IMR-90 (cell line): ENCODE results near the gene KRTAP5-4. TPM values are rescaled to one million over a fixed set of nuclear protein-coding genes. Genes with fewer than 3 reads are reported as not detected.
A peak's percentile ranks its signal among the peaks of the same experiment; 100 is the strongest.

Experiments used
- ATAC-seq: fragments of 200-7000 bp; cut with Tn5 transposase; 2 replicates; pipeline ENCODE4 v1.9.1; 2020; ENCODE audit warnings: low read depth, mild to moderate bottlenecking, moderate library complexity
- BruUV-seq: library from RNA; stranded (reverse); fragments of 400-500 nt; replicated peaks from 2 replicates; lab custom pipeline; 2021; lab: Mats Ljungman, UMichigan
- CTCF ChIA-PET: fragments of 300-600 bp; formaldehyde crosslinking; extraction: SDS; loops from one replicate; lab custom pipeline; 2021; ENCODE audit warnings: antibody characterized with exemption; lab: Yijun Ruan, JAX
- POLR2A ChIA-PET: fragments of 300-600 bp; sonication (Branson Sonifier 250); formaldehyde crosslinking; loops from one replicate; lab custom pipeline; 2022; ENCODE audit warnings: antibody characterized with exemption; ENCODE audit not compliant: unreplicated experiment; lab: Charles Lee
- DNase-seq: peaks from one replicate; pipeline ENCODE4 v3.0.0; 2013
- H2AFZ ChIP-seq: replicated peaks from 2 replicates; pipeline ENCODE3; 2013; ENCODE audit warnings: low read length, mild to moderate bottlenecking; ENCODE audit not compliant: poor library complexity
- H2AK5ac ChIP-seq: 2 replicates; pipeline ENCODE4 v1.6.1; 2013; ENCODE audit warnings: low read depth, low read length, inconsistent platforms
- H2AK9ac ChIP-seq: replicated peaks from 2 replicates; pipeline ENCODE3; 2013; ENCODE audit warnings: mild to moderate bottlenecking, low read depth, low read length, moderate library complexity; ENCODE audit not compliant: poor library complexity
- H2BK120ac ChIP-seq: 2 replicates; pipeline ENCODE4 v1.6.1; 2013; ENCODE audit warnings: low read depth, low read length, inconsistent platforms
- H2BK15ac ChIP-seq: 3 replicates; pipeline ENCODE4 v1.6.1; 2013; ENCODE audit warnings: low read depth, low read length, inconsistent platforms
- H2BK20ac ChIP-seq: 2 replicates; pipeline ENCODE4 v1.6.1; 2013; ENCODE audit warnings: low read depth, mild to moderate bottlenecking, inconsistent platforms, low read length, moderate library complexity
- H2BK5ac ChIP-seq: 2 replicates; pipeline ENCODE4 v1.6.1; 2013; ENCODE audit warnings: mild to moderate bottlenecking, low read depth, low read length, inconsistent platforms; ENCODE audit not compliant: poor library complexity, severe bottlenecking
- H3K14ac ChIP-seq: replicated peaks from 2 replicates; pipeline ENCODE4 v1.6.1; 2013; ENCODE audit warnings: low read depth, low read length, inconsistent platforms
- H3K18ac ChIP-seq: 2 replicates; pipeline ENCODE4 v1.6.1; 2013; ENCODE audit warnings: low read depth, low read length, control low read depth
- H3K23ac ChIP-seq: 2 replicates; pipeline ENCODE4 v1.6.1; 2013; ENCODE audit warnings: low read depth, low read length, inconsistent platforms
- H3K27ac ChIP-seq: 2 replicates; pipeline ENCODE4 v1.5.1; 2013; ENCODE audit warnings: mild to moderate bottlenecking, control low read depth, low read length; ENCODE audit not compliant: insufficient read depth
- H3K27me3 ChIP-seq: 2 replicates; pipeline ENCODE4 v1.6.1; 2013; ENCODE audit warnings: low read length; ENCODE audit not compliant: control insufficient read depth, insufficient read depth
- H3K36me3 ChIP-seq: 2 replicates; pipeline ENCODE4 v1.6.1; 2013; ENCODE audit warnings: low read length, mixed read lengths; ENCODE audit not compliant: control insufficient read depth, insufficient read depth
- H3K4ac ChIP-seq: 2 replicates; pipeline ENCODE4 v1.6.1; 2013; ENCODE audit warnings: low read depth, low read length, inconsistent platforms
- H3K4me1 ChIP-seq: 2 replicates; pipeline ENCODE4 v1.6.1; 2013; ENCODE audit warnings: low read length, mixed read lengths; ENCODE audit not compliant: control insufficient read depth, insufficient read depth
- H3K4me2 ChIP-seq: 2 replicates; pipeline ENCODE4 v1.6.1; 2013; ENCODE audit warnings: low read depth, mild to moderate bottlenecking, control low read depth, low read length, moderate library complexity
- H3K4me3 ChIP-seq: 2 replicates; pipeline ENCODE4 v1.5.1; 2013; ENCODE audit warnings: low read depth, mild to moderate bottlenecking, control low read depth, low read length, moderate library complexity; ENCODE audit not compliant: insufficient read depth
- H3K56ac ChIP-seq: 2 replicates; pipeline ENCODE4 v1.6.1; 2013; ENCODE audit warnings: low read length, inconsistent platforms; ENCODE audit not compliant: insufficient read depth; ENCODE audit errors: extremely low read depth
- H3K79me1 ChIP-seq, 2 experiments: 2 replicates each; pipeline ENCODE4 v1.6.1; 2013; ENCODE audit warnings: low read length in 2 of 2, inconsistent platforms in 1 of 2, low read depth in 1 of 2
- H3K9ac ChIP-seq: 2 replicates; pipeline ENCODE4 v1.6.1; 2013; ENCODE audit warnings: low read depth, low read length, control low read depth
- H3K9me1 ChIP-seq: 2 replicates; pipeline ENCODE4 v1.6.1; 2013; ENCODE audit warnings: low read length, inconsistent platforms; ENCODE audit not compliant: insufficient read depth
- H3K9me3 ChIP-seq: 2 replicates; pipeline ENCODE4 v1.6.1; 2013; ENCODE audit warnings: low read length; ENCODE audit not compliant: control insufficient read depth, insufficient read depth
- H4K20me1 ChIP-seq: 2 replicates; pipeline ENCODE4 v1.6.1; 2013; ENCODE audit warnings: low read length, inconsistent platforms; ENCODE audit not compliant: insufficient read depth
- H4K5ac ChIP-seq: 2 replicates; pipeline ENCODE4 v1.6.1; 2013; ENCODE audit warnings: mild to moderate bottlenecking, low read depth, low read length, control low read depth
- H4K8ac ChIP-seq, 2 experiments: 2 replicates each; pipeline ENCODE4 v1.6.1; 2013; ENCODE audit warnings: low read depth in 2 of 2, low read length in 2 of 2, control low read depth in 1 of 2, inconsistent platforms in 1 of 2
- H4K91ac ChIP-seq: 2 replicates; pipeline ENCODE4 v1.6.1; 2013; ENCODE audit warnings: low read depth, low read length, inconsistent platforms; ENCODE audit not compliant: insufficient read depth
- BHLHE40 ChIP-seq: fragments of 150-350 bp; IDR thresholded peaks from 2 replicates; pipeline ENCODE4 v1.6.1; 2016; ENCODE audit warnings: mild to moderate bottlenecking, low read depth, low read length
- CEBPB ChIP-seq: IDR thresholded peaks from 2 replicates; pipeline ENCODE4 v1.6.1; 2012; ENCODE audit warnings: low read depth, low read length, improper control_type of control experiment
- CHD1 ChIP-seq: IDR thresholded peaks from 2 replicates; pipeline ENCODE4 v1.6.1; 2012; ENCODE audit warnings: low read depth, low read length, improper control_type of control experiment
- FOS ChIP-seq: fragments of 150-350 bp; IDR thresholded peaks from 2 replicates; pipeline ENCODE4 v1.6.1; 2016; ENCODE audit warnings: low read depth, low read length
- MAFK ChIP-seq: IDR thresholded peaks from 2 replicates; pipeline ENCODE4 v1.6.1; 2012; ENCODE audit warnings: low read depth, low read length, improper control_type of control experiment
- MAZ ChIP-seq: IDR thresholded peaks from 2 replicates; pipeline ENCODE4 v1.6.1; 2012; ENCODE audit warnings: low read depth, mild to moderate bottlenecking, low read length, improper control_type of control experiment, moderate library complexity, borderline replicate concordance
- MXI1 ChIP-seq: IDR thresholded peaks from 2 replicates; pipeline ENCODE4 v1.6.1; 2012; ENCODE audit warnings: low read depth, mild to moderate bottlenecking, low read length, moderate library complexity, borderline replicate concordance
- NFE2L2 ChIP-seq: fragments of 150-350 bp; IDR thresholded peaks from 2 replicates; pipeline ENCODE4 v1.6.1; 2016; ENCODE audit warnings: low read depth, mild to moderate bottlenecking, low read length
- POLR2A ChIP-seq: IDR thresholded peaks from 2 replicates; pipeline ENCODE4 v1.6.1; 2012; ENCODE audit warnings: mild to moderate bottlenecking, low read depth, low read length
- RAD21 ChIP-seq: IDR thresholded peaks from 2 replicates; pipeline ENCODE4 v1.6.1; 2012; ENCODE audit warnings: low read length, improper control_type of control experiment
- RCOR1 ChIP-seq: IDR thresholded peaks from 2 replicates; pipeline ENCODE4 v1.6.1; 2012; ENCODE audit warnings: mild to moderate bottlenecking, low read length, improper control_type of control experiment; ENCODE audit not compliant: insufficient replicate concordance
- RFX5 ChIP-seq: IDR thresholded peaks from 2 replicates; pipeline ENCODE4 v1.8.0; 2012; ENCODE audit warnings: low read depth, mild to moderate bottlenecking, low read length, moderate library complexity
- SMC3 ChIP-seq: fragments of 150-350 bp; IDR thresholded peaks from 2 replicates; pipeline ENCODE4 v1.6.1; 2016; ENCODE audit warnings: low read depth, mild to moderate bottlenecking, antibody characterized with exemption, low read length, moderate library complexity
- WGBS, 2 experiments: methylation state at CpG; one replicate each; pipeline versions ENCODE4 v1.1.5 to v1.1.7; 2013; ENCODE audit warnings: missing lambda C conversion rate in 2 of 2; ENCODE audit not compliant: insufficient read length in 1 of 2; ENCODE audit errors: extremely low coverage in 2 of 2; 5-methylcytosine and 5-hydroxymethylcytosine counted together
- dilution Hi-C: fragments of 300-500 bp; cut with HindIII; formaldehyde crosslinking; loops from one replicate; pipeline ENCODE4 v1.14.3; 2018; ENCODE audit warnings: low sequenced_read_pairs; ENCODE audit not compliant: unreplicated experiment
- in situ Hi-C: fragments of 300-500 bp; cut with MboI; formaldehyde crosslinking; loops from 3 replicates; pipeline ENCODE4 v1.14.3; 2019; ENCODE audit warnings: low sequenced_read_pairs, inconsistent platforms, mixed read lengths
- intact Hi-C: fragments of 100-400 bp; cut with micrococcal nuclease; formaldehyde crosslinking; loops from 2 replicates; pipeline ENCODE4 v1.10.0; 2022
- polyA plus RNA-seq, 3 experiments: library from polyadenylated mRNA; depleted of rRNA; stranded (reverse); fragments of >200 nt; gene quantifications; 2 replicates each; pipeline ENCODE4 v1.2.3, GENCODE V29; 2012; ENCODE audit warnings: low replicate concordance in 1 of 3
- total RNA-seq: library from RNA; depleted of rRNA; stranded (reverse); fragments of >200 nt; gene quantifications from 2 replicates; pipeline ENCODE4 v1.2.3, GENCODE V29; 2012
- TF ChIP-seq, protein P1 (sequence below): conservative IDR thresholded peaks from 2 replicates; pipeline ENCODE4 v1.5.1; 2012; ENCODE audit warnings: mild to moderate bottlenecking, low read depth, low read length, improper control_type of control experiment
- TF ChIP-seq, protein P2 (sequence below): fragments of 150-350 bp; IDR thresholded peaks from 2 replicates; pipeline ENCODE4 v1.6.1; 2016; ENCODE audit warnings: low read depth, mild to moderate bottlenecking, low read length, moderate library complexity, borderline replicate concordance
- TF ChIP-seq, protein P3 (sequence below): fragments of 150-350 bp; IDR thresholded peaks from 2 replicates; pipeline ENCODE4 v1.6.1; 2017; ENCODE audit warnings: mild to moderate bottlenecking, antibody characterized with exemption, low read length, low read depth

The KRTAP5-4 gene
- total and polyA plus RNA-seq, 2 of the 4 experiments (the other 2 are of a cell fraction), result not detected

GRCh38 chr11:1619449-1619848 lies 2.5 kb downstream of the KRTAP5-4 start:
- POLR2A ChIA-PET, result no interaction called here
- no peak overlapping the region for H3K18ac ChIP-seq

More at GRCh38 chr11:1619449-1619848, 2.5 kb downstream of the KRTAP5-4 start:
- no peak overlapping the region for H3K56ac ChIP-seq
- peak; percentile 15 for DNase-seq
- H4K5ac ChIP-seq, result no peak overlapping the region
- in situ Hi-C loops, result no loop called here
- no peak overlapping the region for H3K4ac ChIP-seq
- WGBS, 2 experiments, result no CpG with 5 or more reads among the region's 10 CpGs
- no peak overlapping the region for H2AFZ ChIP-seq
- no peak overlapping the region for H2AK5ac ChIP-seq
- no peak overlapping the region for H4K8ac ChIP-seq
- no TSS peak for BruUV-seq
- H3K23ac ChIP-seq, result no peak overlapping the region
- H3K4me2 ChIP-seq, result no peak overlapping the region
- no peak overlapping the region for H2BK120ac ChIP-seq
- intact Hi-C loops, result no loop called here
- H4K20me1 ChIP-seq, result no peaks in the 10 kb centered on the region
- no peak overlapping the region for H2BK5ac ChIP-seq
- no peak overlapping the region for H2BK20ac ChIP-seq
- H3K27ac ChIP-seq, result no peak overlapping the region
- H3K36me3 ChIP-seq, result no peaks in the 10 kb centered on the region
- CTCF ChIA-PET, result interaction anchor here (0.6 kb wide), 1 partner anchor 130 kb away, joined by 3 read pairs; no protein-coding TSS in a partner anchor
- H3K79me1 ChIP-seq, result no peaks in the 10 kb centered on the region
- no peak for ATAC-seq
- H3K9ac ChIP-seq, result no peak overlapping the region
- H3K14ac ChIP-seq, result no peak overlapping the region
- H3K9me3 ChIP-seq, result 0 out of 2 replicates have a peak, but pooled peaks cover 2% of the 10 kb centered on the region
- no peaks in the 10 kb centered on the region for H3K9me1 ChIP-seq
- peaks cover 26% of the 10 kb centered on the region for H3K27me3 ChIP-seq
- TF ChIP-seq FOS (no peak), CEBPB (no peak), RAD21 (no peak), MXI1 (no peak), SMC3 (no peak), RCOR1 (no peak), NFE2L2 (no peak), CHD1 (no peak), MAFK (no peak), POLR2A (no peak), RFX5 (no peak), MAZ (no peak), BHLHE40 (no peak)
- TF ChIP-seq, protein P1, sequence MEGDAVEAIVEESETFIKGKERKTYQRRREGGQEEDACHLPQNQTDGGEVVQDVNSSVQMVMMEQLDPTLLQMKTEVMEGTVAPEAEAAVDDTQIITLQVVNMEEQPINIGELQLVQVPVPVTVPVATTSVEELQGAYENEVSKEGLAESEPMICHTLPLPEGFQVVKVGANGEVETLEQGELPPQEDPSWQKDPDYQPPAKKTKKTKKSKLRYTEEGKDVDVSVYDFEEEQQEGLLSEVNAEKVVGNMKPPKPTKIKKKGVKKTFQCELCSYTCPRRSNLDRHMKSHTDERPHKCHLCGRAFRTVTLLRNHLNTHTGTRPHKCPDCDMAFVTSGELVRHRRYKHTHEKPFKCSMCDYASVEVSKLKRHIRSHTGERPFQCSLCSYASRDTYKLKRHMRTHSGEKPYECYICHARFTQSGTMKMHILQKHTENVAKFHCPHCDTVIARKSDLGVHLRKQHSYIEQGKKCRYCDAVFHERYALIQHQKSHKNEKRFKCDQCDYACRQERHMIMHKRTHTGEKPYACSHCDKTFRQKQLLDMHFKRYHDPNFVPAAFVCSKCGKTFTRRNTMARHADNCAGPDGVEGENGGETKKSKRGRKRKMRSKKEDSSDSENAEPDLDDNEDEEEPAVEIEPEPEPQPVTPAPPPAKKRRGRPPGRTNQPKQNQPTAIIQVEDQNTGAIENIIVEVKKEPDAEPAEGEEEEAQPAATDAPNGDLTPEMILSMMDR, result no peak
- TF ChIP-seq, protein P2, sequence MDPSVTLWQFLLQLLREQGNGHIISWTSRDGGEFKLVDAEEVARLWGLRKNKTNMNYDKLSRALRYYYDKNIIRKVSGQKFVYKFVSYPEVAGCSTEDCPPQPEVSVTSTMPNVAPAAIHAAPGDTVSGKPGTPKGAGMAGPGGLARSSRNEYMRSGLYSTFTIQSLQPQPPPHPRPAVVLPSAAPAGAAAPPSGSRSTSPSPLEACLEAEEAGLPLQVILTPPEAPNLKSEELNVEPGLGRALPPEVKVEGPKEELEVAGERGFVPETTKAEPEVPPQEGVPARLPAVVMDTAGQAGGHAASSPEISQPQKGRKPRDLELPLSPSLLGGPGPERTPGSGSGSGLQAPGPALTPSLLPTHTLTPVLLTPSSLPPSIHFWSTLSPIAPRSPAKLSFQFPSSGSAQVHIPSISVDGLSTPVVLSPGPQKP, result no peak
- TF ChIP-seq, protein P3, sequence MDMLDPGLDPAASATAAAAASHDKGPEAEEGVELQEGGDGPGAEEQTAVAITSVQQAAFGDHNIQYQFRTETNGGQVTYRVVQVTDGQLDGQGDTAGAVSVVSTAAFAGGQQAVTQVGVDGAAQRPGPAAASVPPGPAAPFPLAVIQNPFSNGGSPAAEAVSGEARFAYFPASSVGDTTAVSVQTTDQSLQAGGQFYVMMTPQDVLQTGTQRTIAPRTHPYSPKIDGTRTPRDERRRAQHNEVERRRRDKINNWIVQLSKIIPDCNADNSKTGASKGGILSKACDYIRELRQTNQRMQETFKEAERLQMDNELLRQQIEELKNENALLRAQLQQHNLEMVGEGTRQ, result no peak
- H3K4me3 ChIP-seq, result no peak overlapping the region
- no peaks in the 10 kb centered on the region for H3K4me1 ChIP-seq
- no peak overlapping the region for H2AK9ac ChIP-seq
- dilution Hi-C loops, result no loop called here
- H2BK15ac ChIP-seq, result no peak overlapping the region
- no peak overlapping the region for H4K91ac ChIP-seq
